RKO (cell line): Measurements from ENCODE around the gene CCDC174.

ENCODE experiments used
- DNase-seq: peaks from one replicate; pipeline ENCODE4 v3.0.0-alpha.2; 2016; ENCODE audit warnings: low spot score

CCDC174 gene

GRCh38 chr3:14652360-14652907, 872 bp downstream of the CCDC174 start:
- peak; percentile 74 for DNase-seq

GRCh38 chr3:14657579-14657978, 6.0 kb downstream of the CCDC174 start:
- DNase-seq: no peak

GRCh38 chr3:14658978-14659377, 7.4 kb downstream of the CCDC174 start:
- DNase-seq: no peak

GRCh38 chr3:14660942-14661341, 9.4 kb downstream of the CCDC174 start:
- no peak for DNase-seq

GRCh38 chr3:14663396-14664135, 12.0 kb downstream of the CCDC174 start:
- DNase-seq: no peak

DNA sequence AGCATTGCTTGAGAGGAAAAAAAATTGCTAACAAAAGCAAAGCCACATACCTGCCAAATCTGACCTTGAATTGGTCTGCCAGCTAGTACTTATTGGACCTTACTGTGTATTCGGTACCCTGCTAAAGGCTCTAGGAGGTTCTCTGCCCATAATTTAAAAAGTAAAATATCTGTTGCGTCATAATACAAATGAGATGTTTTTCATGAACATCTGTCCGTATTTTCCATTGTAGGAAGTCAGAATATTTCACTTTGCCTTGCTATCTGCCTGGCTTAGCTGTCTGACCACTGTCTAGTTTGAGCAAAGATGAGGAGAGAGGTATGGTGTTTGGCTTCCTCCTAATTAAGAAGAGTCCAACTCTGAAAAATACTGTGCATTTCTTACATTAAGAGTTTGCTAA, 12.6 kb downstream of the CCDC174 start:
- DNase-seq: no peak

DNA sequence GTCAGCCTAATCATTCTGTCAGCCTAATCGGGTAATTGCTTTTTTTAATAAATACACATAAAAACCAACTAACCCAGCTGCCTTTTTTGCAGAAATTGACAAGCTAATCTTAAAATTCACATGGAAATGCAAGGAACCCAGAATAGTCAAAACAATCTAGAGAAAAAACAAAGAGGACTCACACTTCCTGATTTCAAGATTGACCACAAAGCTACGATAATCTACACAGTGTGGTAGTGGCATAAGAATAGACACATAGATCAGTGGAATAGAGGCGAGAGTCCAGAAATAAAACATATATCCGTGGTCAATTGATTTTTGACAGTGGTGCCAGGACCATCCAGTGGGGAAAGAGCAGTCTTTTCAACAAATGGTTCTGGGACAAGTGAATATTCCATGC, 21.0 kb downstream of the CCDC174 start:
- no peak for DNase-seq

GRCh38 chr3:14674841-14675240, 23.3 kb downstream of the CCDC174 start, which contains the start of gene C3orf20:
Gene C3orf20 (plus strand): TSS chr3:14675141. CDS start chr3:14682714, 7,573 bp downstream.
- DNase-seq: no peak

GRCh38 chr3:14676881-14677280, 25.3 kb downstream of the CCDC174 start:
- DNase-seq: no peak

- DNase-seq: no peak
These were observed 26.5 kb downstream of the CCDC174 start for GRCh38 chr3:14678015-14678503.

- DNase-seq: no peak
These were observed 28.6 kb downstream of the CCDC174 start for GRCh38 chr3:14680115-14680514.

DNA sequence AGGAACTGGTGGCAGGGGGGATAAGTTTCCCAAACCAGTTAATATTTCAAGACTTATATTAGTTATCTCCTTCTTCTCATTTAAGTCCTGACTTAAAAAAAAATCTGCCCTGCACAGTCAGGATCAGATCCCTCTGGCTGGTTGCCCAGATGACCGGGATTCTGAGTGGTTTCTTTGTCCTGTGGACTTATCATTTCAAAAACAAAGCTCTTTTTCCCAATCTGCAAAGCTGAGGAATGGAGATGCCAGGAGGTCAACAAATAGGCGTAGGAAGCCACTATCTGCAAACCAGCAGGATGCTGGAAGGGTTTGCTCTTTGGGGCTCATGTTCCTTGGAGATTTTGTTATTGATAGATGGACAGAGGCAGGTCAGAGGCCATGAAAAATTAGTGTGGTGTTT, 29.2 kb downstream of the CCDC174 start:
- no peak for DNase-seq

- no peak for DNase-seq
These were observed 32.9 kb downstream of the CCDC174 start for GRCh38 chr3:14684447-14684846.

GRCh38 chr3:14685179-14685578, 33.6 kb downstream of the CCDC174 start:
- no peak for DNase-seq

- no peak for DNase-seq
These were observed 35.8 kb downstream of the CCDC174 start for GRCh38 chr3:14687360-14687759.

GRCh38 chr3:14688525-14688924, 37.0 kb downstream of the CCDC174 start:
- no peak for DNase-seq

- DNase-seq: no peak
These were observed 37.9 kb downstream of the CCDC174 start for GRCh38 chr3:14689247-14689980.

DNA sequence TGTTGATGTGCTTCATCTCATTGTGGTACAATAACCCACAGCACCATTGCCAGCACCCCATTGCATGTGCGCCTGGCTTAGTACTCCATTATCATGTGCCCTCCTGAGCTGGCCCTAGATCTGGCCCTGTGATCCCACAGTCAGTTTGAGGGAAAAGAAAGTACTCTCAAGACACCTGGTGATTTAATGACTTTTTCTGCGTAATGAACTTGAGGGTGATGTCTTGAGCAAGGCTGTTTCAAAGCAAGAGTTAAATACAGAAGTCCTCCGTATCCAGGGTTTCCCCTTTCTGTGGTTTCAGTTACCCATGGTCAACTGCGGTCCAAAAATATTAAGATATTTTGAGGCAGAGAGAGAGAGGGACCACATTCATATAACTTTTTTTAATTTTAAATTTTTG, 39.7 kb downstream of the CCDC174 start:
- DNase-seq: no peak

- no peak for DNase-seq
These were observed 40.2 kb downstream of the CCDC174 start for GRCh38 chr3:14691719-14692118.

DNA sequence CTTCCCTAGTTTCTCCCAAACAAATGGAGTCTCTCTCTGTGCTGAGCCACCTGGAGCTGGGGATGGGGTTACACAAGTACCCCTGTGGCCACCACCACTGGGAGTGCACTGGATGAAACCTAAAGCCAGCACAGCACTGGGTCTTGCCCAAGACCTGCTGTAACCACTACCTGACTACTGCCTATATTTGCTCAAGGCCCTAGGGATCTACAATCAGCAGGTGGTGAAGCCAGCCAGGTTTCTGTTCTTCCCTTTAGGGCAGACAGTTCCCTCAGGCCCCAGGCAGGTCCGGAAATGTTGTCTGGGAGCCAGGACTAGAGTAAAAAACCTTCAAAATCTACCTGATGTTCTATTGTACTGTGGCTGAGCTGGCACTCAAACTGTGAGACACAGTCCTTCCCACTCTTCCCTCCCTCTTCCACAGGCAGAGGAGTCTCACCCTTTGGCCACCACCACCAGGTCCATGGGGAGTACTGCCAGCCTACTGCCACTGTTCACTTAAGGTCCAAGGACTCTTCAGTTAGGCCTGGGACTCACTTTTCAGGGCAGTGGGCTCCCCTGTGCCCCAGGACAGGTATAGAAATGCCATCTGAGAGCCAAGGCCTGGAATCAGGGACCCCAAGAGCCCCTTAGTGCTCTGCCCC, 47.2 kb downstream of the CCDC174 start:
- DNase-seq: no peak

DNA sequence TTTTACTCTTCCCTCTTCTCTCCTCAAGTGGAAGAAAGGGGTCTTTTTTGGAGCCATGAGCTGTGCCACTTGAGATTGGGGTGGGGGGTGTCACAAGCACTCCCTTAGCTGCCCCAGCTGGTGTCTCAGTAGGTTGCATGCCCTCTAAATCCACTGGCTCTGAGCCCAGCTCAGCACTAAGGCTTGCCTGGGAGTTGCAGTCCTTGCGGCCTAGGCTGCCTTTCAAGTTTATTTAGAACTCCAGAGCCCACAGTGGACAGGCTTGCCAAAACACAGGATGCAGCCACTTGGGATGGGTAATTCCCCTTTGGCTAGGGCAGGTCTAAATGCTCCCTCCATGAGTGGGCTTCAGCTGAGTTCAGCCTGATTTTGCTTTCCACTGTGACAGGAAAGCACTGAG, 48.1 kb downstream of the CCDC174 start:
- DNase-seq: no peak

DNA sequence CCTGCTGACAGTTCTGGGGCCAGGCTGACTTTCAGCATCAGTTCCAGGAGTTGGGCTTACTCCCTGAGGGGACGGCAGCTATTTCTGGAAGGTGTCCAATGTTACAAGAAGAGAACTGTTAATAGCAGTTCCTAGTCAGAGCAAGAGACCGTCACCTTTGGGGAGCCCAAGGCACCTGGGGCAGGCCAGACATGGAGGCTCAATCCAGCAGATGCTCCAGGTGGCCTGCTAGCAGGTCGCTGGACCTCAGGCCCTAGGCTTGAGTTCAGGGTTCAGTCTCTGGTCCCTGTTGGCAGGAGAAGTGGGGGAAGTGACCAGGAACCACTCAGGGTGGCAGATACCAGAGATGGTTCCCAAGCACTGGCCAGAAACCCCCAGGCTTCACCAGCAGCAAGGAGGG, 49.3 kb downstream of the CCDC174 start:
- DNase-seq: no peak

DNA sequence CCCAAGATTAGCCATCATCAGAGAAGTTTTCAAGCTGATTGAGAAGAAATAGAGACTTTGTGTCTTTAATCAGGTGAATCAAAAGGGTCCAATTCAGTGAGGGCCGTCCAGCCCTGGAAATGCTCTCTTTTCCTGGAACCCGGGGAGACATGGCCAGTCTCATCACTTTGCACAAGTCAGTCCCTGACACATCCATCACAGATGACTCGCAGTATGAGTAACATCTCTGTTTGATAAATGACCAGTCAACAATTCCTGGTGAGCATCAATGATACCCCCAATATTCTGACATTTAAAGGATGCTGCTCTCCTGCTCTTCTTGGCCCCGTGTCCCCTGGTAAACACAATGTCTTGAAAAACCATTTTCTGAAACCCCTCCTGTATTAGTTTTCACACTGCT, 50.1 kb downstream of the CCDC174 start:
- peak; percentile 13 for DNase-seq
